ENCODE data around the gene ABCA4.
"Not testable (repeated sequence)": the region's sequence is repeated elsewhere in the genome, so short reads cannot be mapped to it uniquely, and the experiment has no call there.

Gene ABCA4

GRCh38 chr1:94004924-94005323 is 116.0 kb downstream of the ABCA4 start:
- DNase-seq (ENCODE audit: low read depth, low spot score), result no peak

- no peak for DNase-seq (ENCODE audit: low read depth, low spot score)
Measured at GRCh38 chr1:94002046-94002787, 118.7 kb downstream of the ABCA4 start.

- DNase-seq (ENCODE audit: low read depth, low spot score), result no peak
Measured at GRCh38 chr1:94001397-94002045, 119.4 kb downstream of the ABCA4 start.

- no peak for DNase-seq (ENCODE audit: low read depth, low spot score)
Measured at GRCh38 chr1:94000510-94001282, 120.3 kb downstream of the ABCA4 start.

GRCh38 chr1:93999840-94000415 is 121.0 kb downstream of the ABCA4 start:
- no peak for DNase-seq (ENCODE audit: low read depth, low spot score)

GRCh38 chr1:93998532-93998931 is 122.4 kb downstream of the ABCA4 start:
- DNase-seq (ENCODE audit: low read depth, low spot score), result not testable (repeated sequence)

- DNase-seq (ENCODE audit: low read depth, low spot score), result no peak
Measured at GRCh38 chr1:93997756-93998155, 123.2 kb downstream of the ABCA4 start.

GRCh38 chr1:93995837-93996536 is 125.0 kb downstream of the ABCA4 start:
- DNase-seq (ENCODE audit: low read depth, low spot score), result no peak

GRCh38 chr1:93993731-93994130 is 127.2 kb downstream of the ABCA4 start:
- DNase-seq (ENCODE audit: low read depth, low spot score), result no peak

- DNase-seq (ENCODE audit: low read depth, low spot score), result no peak
Measured at GRCh38 chr1:93992954-93993353, 128.0 kb downstream of the ABCA4 start.

GRCh38 chr1:93992190-93992589 is 128.8 kb downstream of the ABCA4 start:
- DNase-seq (ENCODE audit: low read depth, low spot score), result no peak

GRCh38 chr1:93991271-93991670 is 129.7 kb downstream of the ABCA4 start:
- DNase-seq (ENCODE audit: low read depth, low spot score), result no peak

GRCh38 chr1:93990477-93990876 is 130.5 kb downstream of the ABCA4 start:
- not testable (repeated sequence) for DNase-seq (ENCODE audit: low read depth, low spot score)

- no peak for DNase-seq (ENCODE audit: low read depth, low spot score)
Measured at GRCh38 chr1:93990010-93990409, 130.9 kb downstream of the ABCA4 start.

GRCh38 chr1:93989601-93990000 is 131.3 kb downstream of the ABCA4 start:
- no peak for DNase-seq (ENCODE audit: low read depth, low spot score)

GRCh38 chr1:93988634-93989350 is 132.2 kb downstream of the ABCA4 start:
- DNase-seq (ENCODE audit: low read depth, low spot score), result no peak

- no peak for DNase-seq (ENCODE audit: low read depth, low spot score)
Measured at GRCh38 chr1:93981274-93981667, 139.7 kb downstream of the ABCA4 start.

- no peak for DNase-seq (ENCODE audit: low read depth, low spot score)
Measured at GRCh38 chr1:93980320-93981273, 140.4 kb downstream of the ABCA4 start.

- no peak for DNase-seq (ENCODE audit: low read depth, low spot score)
Measured at GRCh38 chr1:93979718-93980319, 141.1 kb downstream of the ABCA4 start.

All from activated naive CD8-positive, alpha-beta T cell treated with anti-CD3 and anti-CD28 coated beads, Interleukin-2, amount 50 U/mL, for 16 hours (primary cell).